Activated CD8-positive, alpha-beta memory T cell treated with anti-CD3 and anti-CD28 coated beads for 1 hour (primary cell): ENCODE measurements around the gene LGALS4.
A peak's percentile ranks its signal among the peaks of the same experiment; 100 is the strongest.
"Not testable (repeated sequence)": the region's sequence is repeated elsewhere in the genome, so short reads cannot be mapped to it uniquely, and the experiment has no call there.

Source experiments
- DNase-seq, 2 donors: peaks; one replicate each; pipeline ENCODE4 v3.0.0-alpha.2; 2020; ENCODE audit warnings: low read depth in 1 of 2; ENCODE audit errors: extremely low read depth in 1 of 2

The LGALS4 gene

GRCh38 chr19:38812841-38813320 lies at the start of gene LGALS4:
Gene LGALS4 (minus strand): TSS chr19:38812945. CDS start chr19:38812886, 59 bp downstream.
- no peak for DNase-seq

GRCh38 chr19:38861368-38861767 lies 48.6 kb upstream of the LGALS4 start:
- no peak for DNase-seq

- not testable (repeated sequence) for DNase-seq
Measured at GRCh38 chr19:38859631-38860204, 47.0 kb upstream of the LGALS4 start.

GRCh38 chr19:38856813-38857212 lies 44.1 kb upstream of the LGALS4 start:
- DNase-seq = no peak

- DNase-seq = not testable (repeated sequence)
Measured at GRCh38 chr19:38855751-38856150, 43.0 kb upstream of the LGALS4 start.

GRCh38 chr19:38854961-38855360 lies 42.2 kb upstream of the LGALS4 start:
- DNase-seq = not testable (repeated sequence)

- no peak for DNase-seq
Measured at GRCh38 chr19:38853214-38853613, 40.5 kb upstream of the LGALS4 start.

GRCh38 chr19:38852231-38853044 lies 39.7 kb upstream of the LGALS4 start:
- DNase-seq = peak in 1 of 2 donors; percentile 39

GRCh38 chr19:38851622-38852230 lies 39.0 kb upstream of the LGALS4 start:
- peak in 1 of 2 donors; percentile 86 for DNase-seq

GRCh38 chr19:38850976-38851621 lies 38.4 kb upstream of the LGALS4 start:
- DNase-seq = peak in 1 of 2 donors; percentile 12

- peak; percentile 92 to 99 for DNase-seq
Measured at GRCh38 chr19:38850436-38850975, 37.8 kb upstream of the LGALS4 start.

GRCh38 chr19:38849860-38850435 lies 37.2 kb upstream of the LGALS4 start, which contains the start of gene HNRNPL:
Gene HNRNPL (minus strand): TSS chr19:38849986. CDS start chr19:38849966, 20 bp downstream.
- peak; percentile 99 for DNase-seq

- peak; percentile 91 to 99 for DNase-seq
Measured at GRCh38 chr19:38849147-38849859, 36.6 kb upstream of the LGALS4 start.

GRCh38 chr19:38848299-38849146 lies 35.8 kb upstream of the LGALS4 start:
- DNase-seq = no peak

GRCh38 chr19:38846097-38846496 lies 33.4 kb upstream of the LGALS4 start:
- no peak for DNase-seq

GRCh38 chr19:38845374-38846024 lies 32.8 kb upstream of the LGALS4 start:
- DNase-seq = no peak

GRCh38 chr19:38844093-38844686 lies 31.4 kb upstream of the LGALS4 start:
- no peak for DNase-seq

GRCh38 chr19:38843175-38843758 lies 30.5 kb upstream of the LGALS4 start:
- no peak for DNase-seq
